HFF-Myc (cell line): Measurements from ENCODE around the gene TBC1D19.
"Not testable (repeated sequence)": the region's sequence is repeated elsewhere in the genome, so short reads cannot be mapped to it uniquely, and the experiment has no call there.

Experiments used
- DNase-seq: peaks from one replicate; pipeline ENCODE4 v3.0.0-alpha.2; 2011; ENCODE audit warnings: low read depth; ENCODE audit errors: extremely low read depth
- H3K4me3 ChIP-seq: replicated peaks from 2 replicates; pipeline ENCODE4 v1.5.1; 2011; ENCODE audit warnings: low read depth, mild to moderate bottlenecking, control low read depth, low read length
- CTCF ChIP-seq: IDR thresholded peaks from 2 replicates; pipeline ENCODE4 v1.5.1; 2012; ENCODE audit warnings: mild to moderate bottlenecking, low read depth, low read length, control low read depth; ENCODE audit errors: missing control alignments

Gene TBC1D19

GRCh38 chr4:26583865-26584652 lies at the start of gene TBC1D19:
TSS of gene TBC1D19 (plus strand) at chr4:26584084. CDS start at chr4:26584194, 110 bp downstream.
- H3K4me3 ChIP-seq = peak within 1 kb of the TSS; percentile 78
- no peak for TF ChIP-seq CTCF
- DNase-seq = peak; percentile 74

- no peak for DNase-seq
Measured at GRCh38 chr4:26542991-26543390, 40.9 kb upstream of the TBC1D19 start.

GRCh38 chr4:26544421-26544820 lies 39.5 kb upstream of the TBC1D19 start:
- TF ChIP-seq CTCF = no peak
- DNase-seq = no peak
- H3K4me3 ChIP-seq = no peak overlapping the region

More at GRCh38 chr4:26542991-26543390, 40.9 kb upstream of the TBC1D19 start:
- no peak overlapping the region for H3K4me3 ChIP-seq
- no peak for TF ChIP-seq CTCF

- not testable (repeated sequence) for DNase-seq, H3K4me3 ChIP-seq
Measured at GRCh38 chr4:26548379-26548778, 35.5 kb upstream of the TBC1D19 start.

- no peak for TF ChIP-seq CTCF
- peak; percentile 51 for DNase-seq
- no peak overlapping the region for H3K4me3 ChIP-seq
Measured at GRCh38 chr4:26557164-26557563, 26.7 kb upstream of the TBC1D19 start.

GRCh38 chr4:26558166-26558895 lies 25.6 kb upstream of the TBC1D19 start:
- no peak for TF ChIP-seq CTCF
- no peak for DNase-seq
- H3K4me3 ChIP-seq = no peak overlapping the region

GRCh38 chr4:26566133-26566532 lies 17.8 kb upstream of the TBC1D19 start:
- no peak overlapping the region for H3K4me3 ChIP-seq
- TF ChIP-seq CTCF = no peak
- no peak for DNase-seq
